Activated CD4-positive, alpha-beta T cell treated with anti-CD3 and anti-CD28 coated beads, Interleukin-2, amount 50 U/mL, for 4 hours (primary cell): ENCODE results near the gene NOP14.
"Not testable (repeated sequence)": the region's sequence is repeated elsewhere in the genome, so short reads cannot be mapped to it uniquely, and the experiment has no call there.

ENCODE experiments used
- DNase-seq, 2 experiments: peaks; one replicate each; pipeline ENCODE4 v3.0.0-alpha.2; 2020

NOP14 gene

DNA sequence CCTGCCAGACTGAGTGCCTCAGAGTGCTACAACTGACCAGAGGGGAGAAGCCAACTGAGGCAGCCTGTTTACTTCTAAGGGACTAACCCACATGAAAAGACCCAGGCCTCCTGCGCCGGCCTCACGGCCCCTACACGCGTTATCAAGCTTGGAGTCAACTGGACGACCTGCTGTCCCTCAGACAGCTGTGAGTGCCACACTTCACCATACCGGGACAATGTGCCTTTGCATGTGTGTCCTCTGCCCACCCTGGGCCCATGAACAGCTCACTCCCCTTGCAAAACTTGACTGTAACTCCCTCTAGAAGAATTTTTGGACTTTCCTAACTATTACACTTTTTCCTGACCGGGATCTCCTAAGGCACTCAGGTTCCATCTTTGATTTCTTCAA lies 1.8 kb downstream of the NOP14 start:
- no peak for DNase-seq

DNA sequence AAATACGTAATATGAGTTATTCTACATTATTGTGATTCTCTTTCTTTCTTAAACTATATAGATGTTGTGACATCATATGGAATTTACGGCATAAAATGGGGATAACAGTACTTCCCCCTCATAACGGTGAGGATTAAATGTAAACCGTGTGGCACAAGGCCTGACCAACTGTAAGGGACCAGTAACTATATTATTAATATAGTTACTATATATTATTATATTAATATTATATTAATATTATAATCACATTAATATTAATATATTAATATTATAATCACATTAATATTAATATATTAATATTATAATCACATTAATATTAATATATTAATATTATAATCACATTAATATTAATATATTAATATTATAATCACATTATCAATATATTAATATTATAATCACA lies 2.8 kb downstream of the NOP14 start:
- DNase-seq: not testable (repeated sequence)

GRCh38 chr4:2958446-2958845 lies 4.8 kb downstream of the NOP14 start:
- no peak for DNase-seq

GRCh38 chr4:2955186-2956044 lies 7.8 kb downstream of the NOP14 start:
- DNase-seq: not testable (repeated sequence)

GRCh38 chr4:2954358-2955185 lies 8.6 kb downstream of the NOP14 start:
- DNase-seq: no peak

DNA sequence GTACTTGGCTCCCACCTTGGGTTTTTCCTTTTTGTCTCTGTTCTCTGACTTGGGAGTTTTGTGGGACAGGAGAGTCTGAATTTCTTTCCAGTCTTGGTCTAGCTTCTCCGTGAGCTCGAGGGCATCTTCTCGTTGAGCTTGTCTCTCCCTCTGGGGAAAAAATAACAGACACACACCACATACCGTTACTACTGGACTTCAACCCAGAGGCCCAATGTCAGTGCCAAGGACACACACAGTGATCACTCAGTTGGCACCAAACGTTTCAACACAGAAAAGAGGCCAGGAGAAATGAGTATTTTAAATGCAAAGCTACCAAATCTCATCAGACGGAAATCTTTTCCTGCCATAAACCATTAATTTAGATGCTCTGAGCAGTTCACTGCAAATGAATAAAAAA lies 9.7 kb downstream of the NOP14 start:
- no peak for DNase-seq

GRCh38 chr4:2950221-2950989 lies 12.8 kb downstream of the NOP14 start:
- DNase-seq: no peak

DNA sequence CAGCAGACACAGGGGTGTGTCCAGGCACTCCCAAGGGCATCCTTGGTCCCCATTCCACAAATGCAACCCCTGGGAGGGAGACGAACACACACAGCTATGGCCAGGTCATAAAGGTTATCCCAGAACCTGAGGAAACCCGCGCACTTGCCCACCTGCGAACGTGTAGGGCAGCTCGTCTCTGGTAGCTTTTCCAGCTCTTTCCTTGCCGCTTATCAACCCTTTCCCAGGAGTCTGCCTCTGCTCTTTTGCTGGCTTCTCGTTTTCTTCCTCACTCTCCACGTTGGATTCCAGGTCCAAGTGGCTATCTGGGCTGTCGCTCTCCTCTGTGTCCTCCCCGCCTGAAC lies 13.5 kb downstream of the NOP14 start:
- DNase-seq: no peak

DNA sequence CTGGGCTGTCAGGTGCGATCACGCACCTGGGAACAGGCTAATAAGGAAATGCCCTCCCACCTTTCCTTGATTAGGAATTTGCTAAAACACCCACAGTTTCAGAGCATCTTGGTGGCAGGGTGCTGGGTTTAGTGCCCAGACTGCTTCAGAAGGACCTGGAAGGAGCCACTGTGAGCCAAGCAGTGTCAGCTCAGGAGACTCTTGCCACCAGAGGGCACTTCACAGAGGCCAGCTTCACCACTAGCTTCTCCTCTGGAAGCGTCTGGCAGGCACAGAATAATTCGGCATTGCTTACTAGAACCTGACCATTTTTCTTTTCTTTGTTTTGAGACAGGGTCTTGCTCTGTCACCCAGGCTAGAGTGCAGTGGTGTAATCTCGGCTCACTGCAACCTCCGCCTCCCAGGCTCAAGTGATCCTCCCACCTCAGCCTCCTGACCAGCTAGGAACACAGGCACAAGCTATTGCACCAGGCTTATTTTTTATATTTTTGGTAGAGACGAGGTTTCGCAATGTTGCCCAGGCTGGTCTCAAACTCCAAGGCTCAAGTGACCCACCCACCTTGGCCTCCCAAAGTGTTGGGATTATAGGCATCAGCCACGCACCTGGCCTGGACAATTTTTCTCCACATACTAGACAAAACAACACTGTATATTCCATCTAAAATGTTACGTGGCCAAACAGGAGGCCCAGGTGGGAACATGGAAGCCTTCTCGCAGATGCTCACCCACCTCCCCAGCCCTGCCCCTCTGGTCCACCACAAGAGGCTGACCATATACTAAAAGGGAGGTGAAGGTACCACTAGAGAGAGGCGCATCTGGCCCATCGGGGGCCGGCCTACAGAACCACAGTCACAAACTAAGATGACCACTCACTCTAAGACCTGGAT lies 14.1 kb downstream of the NOP14 start:
- DNase-seq: no peak

DNA sequence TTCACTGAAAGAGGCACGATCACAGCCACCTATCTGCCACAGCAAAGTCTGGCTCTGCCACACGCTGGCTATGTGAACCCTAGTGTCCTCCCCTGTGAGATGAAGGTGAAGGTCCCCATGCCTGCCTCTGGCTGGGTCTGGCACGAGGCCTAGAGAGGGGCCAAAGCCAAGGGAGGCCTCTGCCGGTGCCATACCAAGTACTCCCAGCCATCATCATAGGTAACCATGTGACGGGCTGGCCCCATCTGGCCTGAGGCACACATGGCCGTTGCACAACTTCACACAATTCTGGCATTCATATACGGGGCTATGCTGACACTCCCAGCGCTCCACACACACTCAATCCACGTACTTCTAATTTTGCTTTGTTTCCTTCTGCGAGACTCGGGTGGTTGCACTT lies 15.3 kb downstream of the NOP14 start:
- no peak for DNase-seq

DNA sequence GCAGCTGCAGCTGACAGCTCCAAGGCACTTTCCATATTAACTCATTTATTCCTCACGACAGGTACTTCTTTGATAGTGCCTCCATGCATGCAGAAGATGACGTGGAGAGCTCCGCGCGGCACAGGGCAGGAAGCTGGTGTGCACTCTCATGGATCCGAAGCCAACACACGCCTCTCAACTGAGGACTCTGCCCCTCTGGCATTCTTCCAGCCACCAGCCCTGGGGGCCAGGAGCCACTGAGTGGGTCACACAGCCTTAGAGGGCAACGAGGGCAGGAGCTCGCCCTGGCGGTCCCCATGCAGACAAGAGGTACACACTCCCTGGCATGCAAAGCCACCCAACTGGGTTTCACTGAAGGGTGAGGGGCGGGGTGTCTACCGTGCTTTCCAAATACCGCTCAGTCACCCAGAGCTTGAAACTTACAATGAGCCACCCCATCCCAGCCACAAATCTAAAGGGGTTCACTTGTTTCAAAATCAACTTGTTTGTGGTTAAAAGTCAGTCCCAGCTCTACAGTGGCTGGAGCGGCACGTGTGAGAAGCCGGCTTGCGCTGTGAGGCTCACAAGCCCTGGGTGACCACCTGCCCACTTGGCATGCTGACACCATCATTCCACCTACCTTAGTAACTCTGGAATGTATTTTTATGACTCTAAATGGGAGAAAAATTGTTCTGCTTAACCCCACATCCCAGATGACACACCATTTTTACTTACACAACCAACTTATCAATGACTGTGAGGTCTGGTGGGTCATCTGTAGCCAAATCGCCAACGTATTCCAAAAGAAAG lies 16.2 kb downstream of the NOP14 start:
- DNase-seq: no peak

DNA sequence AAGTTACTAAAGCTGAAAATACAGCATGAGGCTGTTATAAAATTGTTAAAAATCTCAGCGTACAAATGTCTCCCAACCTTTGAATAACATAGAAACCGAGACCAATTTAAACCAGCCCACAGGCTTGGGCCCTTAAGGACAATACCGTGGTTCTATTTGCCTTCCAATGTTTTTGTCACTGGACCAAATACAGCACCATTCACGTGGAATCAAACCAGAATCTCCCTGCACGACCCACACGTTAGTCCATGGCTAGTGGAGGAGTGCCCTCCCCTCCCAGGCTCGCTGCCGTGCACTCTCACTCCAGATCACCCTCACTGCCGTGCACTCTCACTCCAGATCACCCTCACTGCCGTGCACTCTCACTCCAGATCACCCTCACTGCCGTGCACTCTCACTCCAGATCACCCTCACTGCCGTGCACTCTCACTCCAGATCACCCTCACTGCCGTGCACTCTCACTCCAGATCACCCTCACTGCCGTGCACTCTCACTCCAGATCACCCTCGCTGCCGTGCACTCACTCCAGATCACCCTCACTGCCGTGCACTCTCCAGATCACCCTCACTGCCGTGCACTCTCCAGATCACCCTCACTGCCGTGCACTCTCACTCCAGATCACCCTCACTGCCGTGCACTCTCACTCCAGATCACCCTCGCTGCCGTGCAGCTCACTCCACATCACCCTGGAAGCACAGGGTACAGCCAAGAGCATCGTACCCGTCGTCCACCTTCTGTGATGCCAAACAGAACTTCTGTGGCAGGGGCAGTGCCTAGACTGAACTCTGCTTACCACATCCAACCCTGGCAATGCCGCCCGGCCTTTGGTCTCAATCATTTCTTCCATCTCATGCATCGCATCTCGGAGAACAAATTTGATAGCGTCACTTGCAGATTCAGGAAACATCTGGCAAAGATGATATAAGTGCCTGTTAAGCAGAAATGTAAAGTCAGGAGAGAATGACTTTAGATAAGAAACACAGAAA lies 17.3 kb downstream of the NOP14 start:
- DNase-seq: not testable (repeated sequence)

DNA sequence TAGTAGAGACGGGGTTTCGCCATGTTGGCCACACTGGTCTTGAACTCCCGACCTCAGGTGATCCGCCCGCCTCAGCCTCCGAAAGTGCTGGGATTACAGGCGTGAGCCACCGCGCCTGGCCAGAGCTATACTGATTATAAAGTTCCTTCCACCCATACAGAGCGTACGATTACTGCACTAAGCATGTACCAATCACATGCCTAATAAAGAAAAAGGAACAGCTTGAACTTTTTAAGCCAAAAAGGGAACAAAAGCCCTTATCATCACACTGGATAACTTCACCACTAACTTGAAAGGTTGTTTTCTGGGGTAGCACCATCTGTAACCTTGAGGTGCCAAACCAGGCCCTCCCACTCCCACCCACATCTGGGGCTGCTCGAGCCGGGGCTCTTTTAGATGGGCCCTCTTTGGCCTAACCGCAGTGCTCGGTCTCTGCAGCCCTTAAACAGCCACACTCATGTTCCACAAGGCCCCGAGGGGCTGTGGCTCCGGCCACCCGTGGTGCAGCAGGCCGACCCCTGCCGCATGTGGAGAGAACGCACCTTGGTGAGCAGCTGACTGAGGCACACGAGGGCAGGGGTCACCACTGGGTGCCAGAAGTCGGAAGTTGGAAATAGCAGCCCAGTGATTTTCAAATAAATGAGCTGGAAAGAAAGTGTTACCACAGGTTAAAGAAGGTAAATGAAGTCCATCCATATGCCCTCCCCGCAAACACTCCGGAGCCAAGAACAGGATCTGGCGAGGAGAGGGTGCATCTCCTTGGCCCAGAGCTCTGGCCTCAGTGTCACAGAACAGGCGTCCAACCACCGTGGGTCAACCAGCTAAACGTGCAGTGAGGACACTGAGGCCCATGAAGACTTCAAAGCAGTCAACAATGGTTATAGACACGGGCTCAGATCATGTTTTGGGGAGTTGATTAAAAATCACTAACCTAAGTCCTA lies 18.4 kb downstream of the NOP14 start:
- no peak for DNase-seq

GRCh38 chr4:2944091-2944482 lies 19.1 kb downstream of the NOP14 start:
- DNase-seq: no peak

- DNase-seq: no peak
Measured at GRCh38 chr4:2943364-2944090, 19.7 kb downstream of the NOP14 start.

- DNase-seq: no peak
Measured at GRCh38 chr4:2942532-2943363, 20.5 kb downstream of the NOP14 start.

- no peak for DNase-seq
Measured at GRCh38 chr4:2942037-2942531, 21.1 kb downstream of the NOP14 start.
